ENCODE measurements around the gene EREG. TPM values are rescaled to one million over a fixed set of nuclear protein-coding genes. Genes with fewer than 3 reads are reported as not detected.

EREG gene
- total RNA-seq, 1 experiment from 2014 or later = not detected

DNA sequence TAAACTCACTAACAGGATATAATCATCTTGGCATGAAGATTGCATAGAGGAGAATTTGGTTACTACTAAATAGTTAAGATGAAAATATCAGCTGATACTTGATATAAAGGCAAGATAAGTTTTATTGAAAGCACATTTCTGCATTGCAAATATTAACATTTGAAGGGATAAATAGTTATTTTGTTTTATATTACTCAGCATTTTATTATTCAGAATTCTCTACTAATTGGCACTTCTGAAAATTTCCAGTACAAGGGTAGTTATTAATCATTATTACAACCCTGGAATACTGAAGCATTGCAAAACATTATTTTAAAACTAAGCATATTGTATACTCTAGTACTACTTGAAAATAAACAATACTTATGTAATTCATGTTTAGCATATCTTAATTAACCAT, 47.3 kb downstream of the EREG start:
- Histone ChIP-seq H3K27me3 (ENCODE audit: control insufficient read depth, insufficient read depth, low read length) (no peaks in the 10 kb centered on the region), H3K36me3 (replicated peaks; ENCODE audit: control insufficient read depth, insufficient read depth, low read length) (no peaks in the 10 kb centered on the region), H3K4me3 (ENCODE audit: insufficient read depth, low read depth, low read length) (no peak overlapping the region)
- no peak for DNase-seq

DNA sequence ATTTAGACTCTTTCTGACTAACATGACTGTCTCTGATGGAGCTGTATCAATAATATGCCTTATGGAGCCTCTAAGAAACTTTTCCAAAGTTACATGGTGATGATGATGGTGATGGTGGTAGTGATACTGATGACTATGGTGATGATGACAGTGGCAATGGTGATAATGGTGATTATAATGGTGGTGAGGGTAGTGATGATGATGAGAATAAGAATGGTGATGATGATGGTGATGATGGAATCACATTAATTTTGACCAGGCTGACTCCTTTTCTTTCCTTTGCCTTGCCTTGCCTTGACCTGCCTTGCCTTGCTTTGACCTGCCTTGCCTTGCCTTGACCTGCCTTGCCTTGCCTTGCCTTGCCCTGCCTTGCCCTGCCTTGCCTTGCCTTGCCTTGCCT, 48.3 kb downstream of the EREG start:
- no peaks in the 10 kb centered on the region for H3K27me3 ChIP-seq (ENCODE audit: control insufficient read depth, insufficient read depth, low read length)
- H3K4me3 ChIP-seq (ENCODE audit: insufficient read depth, low read depth, low read length) = no peak overlapping the region
- no peak for DNase-seq
- H3K36me3 ChIP-seq (replicated peaks; ENCODE audit: control insufficient read depth, insufficient read depth, low read length) = no peaks in the 10 kb centered on the region

DNA sequence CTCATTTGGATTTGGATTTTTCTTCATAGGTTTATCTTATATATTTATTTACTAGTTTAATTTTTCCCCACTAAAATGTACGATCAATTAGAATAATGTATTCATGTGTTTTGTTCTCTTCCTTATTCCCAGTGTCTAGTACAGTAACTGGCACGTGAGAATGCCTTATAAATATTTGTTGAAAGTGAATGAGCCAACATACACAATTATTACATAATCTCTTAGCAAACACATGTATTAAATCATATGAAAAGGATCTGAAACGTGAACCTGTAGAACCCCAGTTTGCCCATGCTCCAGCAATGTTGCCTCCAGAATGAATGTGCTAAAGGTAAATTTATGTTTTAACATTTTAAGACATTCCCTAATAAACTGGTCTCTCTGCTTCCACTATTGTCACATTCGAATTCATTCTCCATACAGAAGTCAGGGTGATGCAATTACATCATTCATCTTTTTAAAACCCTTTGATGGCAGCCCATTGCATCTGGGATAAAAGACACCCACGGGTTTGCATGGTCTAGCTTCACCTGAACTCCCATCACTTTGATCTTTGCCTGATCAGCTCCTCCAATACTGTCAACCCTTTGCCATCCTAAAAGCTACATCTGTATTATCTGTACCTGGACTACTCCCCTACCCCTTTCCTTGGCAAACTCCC, 49.3 kb downstream of the EREG start:
- Histone ChIP-seq H3K36me3 (replicated peaks; ENCODE audit: control insufficient read depth, insufficient read depth, low read length) (no peaks in the 10 kb centered on the region), H3K27me3 (ENCODE audit: control insufficient read depth, insufficient read depth, low read length) (no peaks in the 10 kb centered on the region), H3K4me3 (ENCODE audit: insufficient read depth, low read depth, low read length) (no peak overlapping the region)
- no peak for DNase-seq

DNA sequence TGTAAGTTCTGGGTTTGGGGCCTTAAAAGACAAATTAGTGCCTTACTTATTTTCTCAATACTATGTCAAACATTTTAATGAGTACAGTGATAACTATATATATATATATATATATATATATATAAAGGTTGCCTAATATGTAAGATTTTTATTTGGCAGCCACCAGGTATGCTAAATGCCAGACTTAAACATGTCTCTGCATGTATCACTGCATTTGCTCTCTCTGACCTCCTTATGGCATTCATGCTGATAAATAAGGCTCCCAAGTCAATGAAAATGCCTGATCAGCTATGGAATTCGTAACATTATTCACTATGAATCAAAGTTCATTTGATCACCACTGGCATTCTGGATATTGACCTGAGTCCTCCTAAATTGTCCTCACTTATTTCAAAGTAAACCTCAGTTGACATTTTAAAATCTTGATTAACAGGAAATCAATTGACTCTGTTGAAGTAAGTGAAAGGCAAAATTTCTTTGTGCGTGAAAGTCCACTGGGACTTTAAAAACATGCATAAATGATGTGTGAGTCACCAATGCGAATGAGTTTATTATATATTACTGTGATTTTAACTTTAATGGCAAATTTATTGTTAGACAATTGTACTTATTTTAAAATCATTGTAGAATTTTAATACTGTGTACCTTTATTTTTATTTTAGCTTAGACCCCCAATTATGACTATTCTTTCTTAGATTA, 50.8 kb downstream of the EREG start:
- Histone ChIP-seq H3K27me3 (ENCODE audit: control insufficient read depth, insufficient read depth, low read length) (no peaks in the 10 kb centered on the region), H3K36me3 (replicated peaks; ENCODE audit: control insufficient read depth, insufficient read depth, low read length) (no peaks in the 10 kb centered on the region), H3K4me3 (ENCODE audit: insufficient read depth, low read depth, low read length) (no peak overlapping the region)
- DNase-seq = no peak

DNA sequence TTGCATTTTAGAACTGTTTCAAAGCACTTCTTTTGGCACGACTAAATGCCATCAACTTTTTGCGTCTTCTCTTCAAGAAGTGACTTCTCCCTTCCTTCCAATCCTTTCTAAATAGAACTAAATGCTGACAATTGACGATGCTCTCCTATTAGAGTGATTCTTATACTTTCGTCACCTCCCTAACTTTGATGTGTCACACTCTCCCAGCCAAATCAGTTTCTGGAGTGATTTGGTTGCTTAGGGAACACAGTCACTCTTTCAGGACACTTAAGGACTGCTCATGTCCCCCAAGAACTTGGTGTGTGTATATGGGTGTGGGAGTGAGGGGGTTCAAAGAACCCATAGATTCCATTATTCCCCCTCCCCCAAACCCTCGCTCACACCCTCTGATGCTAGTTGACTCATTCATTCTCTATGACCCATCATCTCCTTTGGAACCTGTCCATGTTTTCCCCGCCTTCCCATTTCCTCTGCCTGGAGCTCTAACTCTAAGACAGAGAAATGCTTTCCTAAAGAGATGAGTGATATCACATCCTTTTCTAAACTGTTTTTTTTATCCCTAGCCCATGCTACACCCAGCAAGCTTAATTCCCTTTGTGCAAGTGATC, 53.2 kb downstream of the EREG start:
- Histone ChIP-seq H3K4me3 (ENCODE audit: insufficient read depth, low read depth, low read length) (no peak overlapping the region), H3K27me3 (ENCODE audit: control insufficient read depth, insufficient read depth, low read length) (no peaks in the 10 kb centered on the region), H3K36me3 (replicated peaks; ENCODE audit: control insufficient read depth, insufficient read depth, low read length) (no peaks in the 10 kb centered on the region)
- DNase-seq = no peak

DNA sequence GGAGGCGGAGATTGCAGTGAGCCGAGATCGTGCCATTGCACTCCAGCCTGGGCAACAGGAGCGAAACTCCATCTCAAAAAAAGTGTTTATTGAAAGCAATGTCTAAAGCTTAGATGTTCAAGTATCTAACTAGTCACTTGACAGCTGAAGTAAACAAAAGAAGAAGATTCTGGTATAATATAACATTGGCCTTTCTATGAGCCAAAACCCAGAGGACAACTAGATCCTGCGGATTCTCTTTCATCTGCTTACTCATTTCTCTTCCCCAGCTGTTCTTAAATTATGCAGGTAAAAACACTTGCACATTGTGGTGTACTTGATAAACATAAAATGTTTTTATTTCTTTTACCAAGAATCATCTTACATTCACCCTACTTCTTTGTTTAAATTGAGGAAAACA, 55.9 kb downstream of the EREG start:
- no peak for DNase-seq
- no peaks in the 10 kb centered on the region for H3K36me3 ChIP-seq (replicated peaks; ENCODE audit: control insufficient read depth, insufficient read depth, low read length)
- no peak overlapping the region for H3K4me3 ChIP-seq (ENCODE audit: insufficient read depth, low read depth, low read length)
- H3K27me3 ChIP-seq (ENCODE audit: control insufficient read depth, insufficient read depth, low read length) = no peaks in the 10 kb centered on the region

DNA sequence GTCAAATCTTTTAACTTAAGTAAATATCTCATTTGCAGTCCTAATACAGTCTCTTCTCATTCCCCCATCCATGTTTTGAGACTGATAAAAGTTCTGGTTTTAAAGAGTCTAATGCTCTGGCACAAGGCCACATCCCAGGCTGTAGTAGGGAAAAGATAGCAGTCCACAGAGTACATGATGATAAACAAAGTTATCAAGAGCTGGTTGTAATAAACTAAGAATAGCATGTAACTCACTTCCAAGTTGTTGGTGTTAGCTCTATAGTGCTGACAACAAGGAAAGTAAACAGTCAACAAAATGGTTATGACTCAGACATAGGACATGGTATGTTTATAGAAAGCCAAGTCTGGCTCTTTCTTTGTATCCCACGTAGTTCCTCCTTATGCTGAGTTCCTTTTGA, 58.2 kb downstream of the EREG start:
- no peak for DNase-seq
- Histone ChIP-seq H3K36me3 (replicated peaks; ENCODE audit: control insufficient read depth, insufficient read depth, low read length) (no peaks in the 10 kb centered on the region), H3K27me3 (ENCODE audit: control insufficient read depth, insufficient read depth, low read length) (no peaks in the 10 kb centered on the region), H3K4me3 (ENCODE audit: insufficient read depth, low read depth, low read length) (no peak overlapping the region)

DNA sequence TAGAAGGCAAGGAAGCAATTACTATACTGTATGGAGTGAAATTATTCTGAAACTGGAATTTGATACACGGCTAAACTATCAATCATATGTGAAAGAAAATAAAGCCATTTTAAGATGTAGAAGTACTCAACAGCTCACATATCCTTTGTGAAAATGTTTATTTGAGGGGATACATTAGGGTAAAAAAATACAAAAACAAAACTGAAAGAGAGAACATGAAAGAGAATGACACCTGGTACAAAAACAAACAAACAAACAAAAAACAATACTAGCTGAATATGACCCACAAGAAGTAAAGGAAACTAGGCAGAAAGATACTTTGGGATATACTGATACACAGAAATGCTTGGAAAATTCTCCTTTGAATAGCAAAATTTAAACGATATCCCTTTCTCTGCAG, 59.2 kb downstream of the EREG start:
- DNase-seq = no peak
- H3K27me3 ChIP-seq (ENCODE audit: control insufficient read depth, insufficient read depth, low read length) = no peaks in the 10 kb centered on the region
- H3K36me3 ChIP-seq (replicated peaks; ENCODE audit: control insufficient read depth, insufficient read depth, low read length) = no peaks in the 10 kb centered on the region
- no peak overlapping the region for H3K4me3 ChIP-seq (ENCODE audit: insufficient read depth, low read depth, low read length)

DNA sequence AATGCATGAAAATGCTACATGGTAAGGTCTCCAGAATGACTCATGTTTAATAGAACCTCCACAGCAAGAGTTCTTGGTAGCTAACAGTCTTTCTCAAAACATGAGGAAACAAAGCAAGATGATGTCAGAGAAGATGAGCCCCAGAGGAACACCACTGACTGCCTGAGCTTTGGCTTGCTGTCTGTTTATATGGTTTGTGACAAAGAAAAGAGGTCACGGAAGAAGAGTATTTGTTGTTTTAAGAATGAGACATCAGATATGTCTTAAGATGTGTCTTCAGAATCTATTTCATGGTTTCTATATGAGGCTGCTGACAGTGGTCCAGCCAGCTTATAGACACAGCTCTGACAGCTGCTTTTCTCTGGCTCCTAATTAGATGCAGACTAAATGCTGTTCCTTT, 61.2 kb downstream of the EREG start:
- Histone ChIP-seq H3K36me3 (replicated peaks; ENCODE audit: control insufficient read depth, insufficient read depth, low read length) (no peaks in the 10 kb centered on the region), H3K27me3 (ENCODE audit: control insufficient read depth, insufficient read depth, low read length) (no peaks in the 10 kb centered on the region), H3K4me3 (ENCODE audit: insufficient read depth, low read depth, low read length) (no peak overlapping the region)
- DNase-seq = no peak

DNA sequence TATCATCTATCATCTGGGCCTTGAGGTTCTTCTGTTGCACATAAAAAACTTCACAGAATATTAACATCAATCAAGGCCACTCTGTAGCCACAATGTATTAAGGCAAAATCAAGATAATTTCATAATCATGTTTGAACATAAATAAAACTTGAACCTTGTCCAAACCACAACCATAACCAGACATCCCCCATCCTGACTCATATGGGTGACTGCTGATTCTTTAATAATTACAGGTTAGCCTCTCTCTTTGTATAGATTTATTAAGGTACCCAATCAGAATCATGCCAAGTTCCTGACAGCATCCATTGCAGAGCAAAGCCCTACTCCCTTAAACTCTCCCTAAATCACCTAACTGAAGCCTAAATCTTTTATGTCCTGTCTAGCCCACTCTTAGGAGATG, 63.3 kb downstream of the EREG start:
- Histone ChIP-seq H3K27me3 (ENCODE audit: control insufficient read depth, insufficient read depth, low read length) (no peaks in the 10 kb centered on the region), H3K4me3 (ENCODE audit: insufficient read depth, low read depth, low read length) (no peak overlapping the region), H3K36me3 (replicated peaks; ENCODE audit: control insufficient read depth, insufficient read depth, low read length) (no peaks in the 10 kb centered on the region)
- no peak for DNase-seq

DNA sequence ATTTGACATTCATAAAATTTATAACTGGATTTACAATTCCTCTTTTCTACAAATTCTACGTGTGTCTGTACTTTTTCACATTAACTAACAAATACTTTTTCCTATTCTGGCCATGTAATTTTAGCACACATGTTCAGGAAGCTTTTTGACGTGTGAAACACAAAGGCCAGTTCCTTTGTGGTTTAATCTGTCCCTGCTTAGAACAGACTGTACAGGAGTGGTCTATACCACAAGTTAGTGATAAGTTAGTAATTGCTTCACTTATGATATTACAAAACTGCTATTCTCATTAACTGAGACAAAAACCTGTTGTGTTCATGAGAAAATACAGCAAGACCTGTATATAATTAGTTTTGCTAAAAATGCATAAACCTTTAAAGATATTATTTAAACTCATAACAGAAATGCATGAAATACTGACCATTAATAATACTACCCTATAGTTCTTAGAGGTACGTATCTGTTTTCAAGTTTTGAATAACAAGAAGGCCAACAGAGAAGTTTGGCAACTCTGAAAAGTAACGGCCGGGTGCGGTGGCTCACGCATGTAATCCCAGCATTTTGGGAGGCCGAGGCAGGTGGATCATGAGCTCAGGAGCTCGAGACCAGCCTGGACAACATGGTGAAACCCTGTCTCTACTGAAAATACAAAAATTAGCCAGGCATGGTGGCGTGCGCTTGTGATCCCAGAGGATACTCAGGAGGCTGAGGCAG, 66.3 kb downstream of the EREG start:
- DNase-seq = no peak
- Histone ChIP-seq H3K36me3 (replicated peaks; ENCODE audit: control insufficient read depth, insufficient read depth, low read length) (no peaks in the 10 kb centered on the region), H3K27me3 (ENCODE audit: control insufficient read depth, insufficient read depth, low read length) (no peaks in the 10 kb centered on the region), H3K4me3 (ENCODE audit: insufficient read depth, low read depth, low read length) (no peak overlapping the region)

DNA sequence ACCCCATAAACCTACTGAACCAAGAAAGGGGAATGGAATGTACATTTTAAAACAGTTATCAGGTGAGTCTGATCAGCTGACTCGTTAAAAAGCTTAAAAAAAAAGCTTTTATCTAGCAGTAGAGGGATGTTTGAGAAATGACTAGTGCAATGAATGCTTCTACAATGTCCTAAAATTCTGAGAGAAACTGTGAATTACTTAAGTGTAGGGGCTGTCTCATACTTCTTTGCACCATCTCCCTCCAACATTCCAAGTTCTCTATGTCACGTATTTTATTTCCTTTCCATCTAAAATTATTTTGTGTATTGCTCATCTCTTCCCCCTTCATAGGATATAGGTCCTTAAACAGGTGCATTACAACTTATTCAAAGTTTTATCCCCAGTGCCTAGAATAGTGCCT, 68.1 kb downstream of the EREG start:
- DNase-seq = no peak
- Histone ChIP-seq H3K4me3 (ENCODE audit: insufficient read depth, low read depth, low read length) (no peak overlapping the region), H3K27me3 (ENCODE audit: control insufficient read depth, insufficient read depth, low read length) (no peaks in the 10 kb centered on the region), H3K36me3 (replicated peaks; ENCODE audit: control insufficient read depth, insufficient read depth, low read length) (no peaks in the 10 kb centered on the region)

DNA sequence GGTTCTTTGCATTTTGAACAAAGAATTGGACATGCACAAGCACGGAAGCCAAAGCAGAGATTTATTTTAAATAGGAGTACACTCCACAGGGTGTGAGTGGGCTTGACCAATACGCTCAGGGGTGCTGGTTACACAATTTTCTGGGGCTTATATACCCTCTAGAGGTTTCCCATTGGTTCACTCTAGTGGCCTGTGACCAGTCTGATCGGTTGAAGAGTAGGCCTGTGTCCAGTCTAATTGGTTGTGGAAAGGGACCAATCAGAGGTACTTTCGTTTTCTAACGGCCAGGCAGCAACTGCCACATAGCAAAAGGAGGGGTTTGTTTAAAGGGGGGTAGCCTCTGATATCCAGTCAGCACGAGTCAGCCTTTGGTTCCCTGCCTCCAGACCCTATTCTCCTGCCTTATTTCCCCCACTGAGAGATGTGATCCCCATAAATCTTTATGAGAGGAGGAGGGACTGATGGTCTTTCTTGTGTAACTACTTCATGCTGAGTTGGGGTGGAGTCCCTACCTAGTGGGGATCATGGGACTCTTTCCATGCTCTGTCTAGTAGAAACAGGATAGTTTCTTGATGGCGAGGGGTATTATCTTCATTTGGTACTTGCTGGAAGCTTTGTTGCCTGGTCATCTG, 68.7 kb downstream of the EREG start:
- DNase-seq = no peak
- no peak overlapping the region for H3K4me3 ChIP-seq (ENCODE audit: insufficient read depth, low read depth, low read length)
- H3K36me3 ChIP-seq (replicated peaks; ENCODE audit: control insufficient read depth, insufficient read depth, low read length) = no peaks in the 10 kb centered on the region

DNA sequence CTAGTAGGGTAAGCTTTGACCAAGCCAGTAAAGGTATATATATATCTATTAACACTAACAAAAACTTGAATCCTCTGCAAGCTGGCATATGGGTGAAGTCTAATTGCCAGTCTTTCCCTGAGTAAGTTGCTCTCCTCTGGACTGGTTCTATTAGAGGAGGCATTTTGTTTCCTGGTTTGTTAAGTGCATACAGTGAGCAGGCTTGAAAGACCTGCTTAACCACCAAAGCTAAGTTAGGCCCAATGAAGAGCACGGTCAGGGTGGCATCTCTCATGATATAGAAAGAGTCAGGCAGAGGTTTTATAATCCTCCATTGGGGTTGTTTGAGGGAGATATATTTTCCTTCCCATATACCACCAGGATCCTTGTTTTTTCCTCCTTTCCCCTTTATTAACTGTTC, 70.4 kb downstream of the EREG start:
- no peak for DNase-seq
- no peaks in the 10 kb centered on the region for H3K36me3 ChIP-seq (replicated peaks; ENCODE audit: control insufficient read depth, insufficient read depth, low read length)
- no peaks in the 10 kb centered on the region for H3K27me3 ChIP-seq (ENCODE audit: control insufficient read depth, insufficient read depth, low read length)
- H3K4me3 ChIP-seq (ENCODE audit: insufficient read depth, low read depth, low read length) = no peak overlapping the region

More for the DNA sequence above, 68.7 kb downstream of the EREG start:
- no peaks in the 10 kb centered on the region for H3K27me3 ChIP-seq (ENCODE audit: control insufficient read depth, insufficient read depth, low read length)
